OCI-LY3 (cell line): ENCODE measurements around the gene RPL18A.

Experiments
- CTCF ChIP-seq: fragments of 200-600, 300-600 bp; sonication (generic); IDR thresholded peaks from 2 replicates; pipeline ENCODE4 v1.5.1; 2014; ENCODE audit warnings: antibody characterized with exemption, low read length, low read depth
- EZH2phosphoT487 ChIP-seq: fragments of 200-600 bp; shearing (Covaris generic); IDR thresholded peaks from 2 replicates; pipeline ENCODE4 v1.6.1; 2018; ENCODE audit warnings: antibody characterized with exemption, mixed run types, low read depth

GRCh38 chr19:17859533-17860330, at the start of gene RPL18A:
- TF ChIP-seq CTCF (peak; percentile 92), EZH2phosphoT487 (no peak)
